Fibroblast of lung (primary cell): ENCODE measurements around the gene SNX21.
A peak's percentile ranks its signal among the peaks of the same experiment; 100 is the strongest.

Experiments used
- EZH2 ChIP-seq: IDR thresholded peaks from 2 replicates; pipeline ENCODE4 v1.5.1; 2012; ENCODE audit warnings: low read length, control low read depth, mild to moderate bottlenecking; ENCODE audit errors: missing control alignments
- TF ChIP-seq, protein P1 (sequence below), 2 donors: IDR thresholded peaks in 1 of 2; conservative IDR thresholded peaks in 1 of 2; 1 replicate in 1 of 2; 2 replicates in 1 of 2; pipeline ENCODE4 v1.5.1; 2011 to 2012; ENCODE audit warnings: low read length in 2 of 2, control low read depth in 1 of 2, inconsistent platforms in 1 of 2, low read depth in 1 of 2, mild to moderate bottlenecking in 1 of 2

DNA sequence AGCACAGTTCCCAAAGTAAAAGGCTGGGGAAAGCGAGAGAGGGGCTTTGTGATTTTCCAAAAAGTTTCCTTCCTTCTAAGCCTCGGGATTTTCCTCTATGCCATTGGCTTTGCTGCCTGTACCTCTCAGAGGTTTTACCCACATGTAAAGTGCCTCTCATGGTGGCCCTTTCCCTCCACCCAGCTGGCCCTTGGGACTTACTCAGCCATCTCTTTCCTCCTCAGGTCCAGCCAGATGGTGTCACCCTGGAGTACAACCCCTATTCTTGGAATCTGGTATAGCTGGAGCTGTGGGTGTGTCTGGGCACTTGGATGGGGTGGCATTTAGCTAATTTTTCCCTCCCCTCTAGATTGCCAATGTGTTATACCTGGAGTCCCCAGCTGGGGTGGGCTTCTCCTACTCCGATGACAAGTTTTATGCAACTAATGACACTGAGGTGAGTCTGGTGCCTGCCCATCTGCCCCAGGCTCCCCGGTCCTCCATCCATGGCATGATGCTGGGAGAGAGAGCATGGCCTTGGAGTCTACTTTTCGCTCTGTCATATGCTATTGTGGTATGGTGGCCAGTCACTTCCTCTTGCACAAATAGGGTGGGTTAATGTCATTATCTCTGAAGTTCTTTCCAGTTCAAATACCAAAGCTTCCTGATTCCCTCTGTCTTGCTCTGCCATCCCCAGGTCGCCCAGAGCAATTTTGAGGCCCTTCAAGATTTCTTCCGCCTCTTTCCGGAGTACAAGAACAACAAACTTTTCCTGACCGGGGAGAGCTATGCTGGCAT is 58.6 kb downstream of the SNX21 start:
- TF ChIP-seq, protein P1, sequence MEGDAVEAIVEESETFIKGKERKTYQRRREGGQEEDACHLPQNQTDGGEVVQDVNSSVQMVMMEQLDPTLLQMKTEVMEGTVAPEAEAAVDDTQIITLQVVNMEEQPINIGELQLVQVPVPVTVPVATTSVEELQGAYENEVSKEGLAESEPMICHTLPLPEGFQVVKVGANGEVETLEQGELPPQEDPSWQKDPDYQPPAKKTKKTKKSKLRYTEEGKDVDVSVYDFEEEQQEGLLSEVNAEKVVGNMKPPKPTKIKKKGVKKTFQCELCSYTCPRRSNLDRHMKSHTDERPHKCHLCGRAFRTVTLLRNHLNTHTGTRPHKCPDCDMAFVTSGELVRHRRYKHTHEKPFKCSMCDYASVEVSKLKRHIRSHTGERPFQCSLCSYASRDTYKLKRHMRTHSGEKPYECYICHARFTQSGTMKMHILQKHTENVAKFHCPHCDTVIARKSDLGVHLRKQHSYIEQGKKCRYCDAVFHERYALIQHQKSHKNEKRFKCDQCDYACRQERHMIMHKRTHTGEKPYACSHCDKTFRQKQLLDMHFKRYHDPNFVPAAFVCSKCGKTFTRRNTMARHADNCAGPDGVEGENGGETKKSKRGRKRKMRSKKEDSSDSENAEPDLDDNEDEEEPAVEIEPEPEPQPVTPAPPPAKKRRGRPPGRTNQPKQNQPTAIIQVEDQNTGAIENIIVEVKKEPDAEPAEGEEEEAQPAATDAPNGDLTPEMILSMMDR (conservative IDR thresholded peaks at IDR 0.05 in 1 of 2, IDR thresholded peaks at IDR 0.05 in 1 of 2; ENCODE audit: low read depth in 1 of 2, low read length in 2 of 2) = peak in 1 of 2 donors; percentile 28
- TF ChIP-seq EZH2 = no peak
